Measurements from ENCODE around the gene TMCO4.
A peak's percentile ranks its signal among the peaks of the same experiment; 100 is the strongest.

Gene TMCO4

GRCh38 chr1:19738076-19738475 lies 61.6 kb downstream of the TMCO4 start:
- no peak for TF ChIP-seq CTCF (conservative IDR thresholded peaks at IDR 0.05; ENCODE audit: low read depth, low read length)
- no peak overlapping the region for H3K4me3 ChIP-seq (ENCODE audit: low read length)
- DNase-seq (ENCODE audit: low read depth): no peak

GRCh38 chr1:19737104-19737825 lies 62.5 kb downstream of the TMCO4 start:
- H3K4me3 ChIP-seq (ENCODE audit: low read length): no peak overlapping the region
- no peak for DNase-seq (ENCODE audit: low read depth)
- TF ChIP-seq CTCF (conservative IDR thresholded peaks at IDR 0.05; ENCODE audit: low read depth, low read length): peak; percentile 52

- no peak for TF ChIP-seq CTCF (conservative IDR thresholded peaks at IDR 0.05; ENCODE audit: low read depth, low read length)
- no peak for DNase-seq (ENCODE audit: low read depth)
- no peak overlapping the region for H3K4me3 ChIP-seq (ENCODE audit: low read length)
These were observed 64.1 kb downstream of the TMCO4 start for GRCh38 chr1:19735440-19736127.

- TF ChIP-seq CTCF (conservative IDR thresholded peaks at IDR 0.05; ENCODE audit: low read depth, low read length): no peak
- no peak for DNase-seq (ENCODE audit: low read depth)
- no peak overlapping the region for H3K4me3 ChIP-seq (ENCODE audit: low read length)
These were observed 65.2 kb downstream of the TMCO4 start for GRCh38 chr1:19734472-19734999.

GRCh38 chr1:19734056-19734455 lies 65.7 kb downstream of the TMCO4 start:
- no peak overlapping the region for H3K4me3 ChIP-seq (ENCODE audit: low read length)
- TF ChIP-seq CTCF (conservative IDR thresholded peaks at IDR 0.05; ENCODE audit: low read depth, low read length): no peak
- no peak for DNase-seq (ENCODE audit: low read depth)

GRCh38 chr1:19733615-19734014 lies 66.1 kb downstream of the TMCO4 start:
- TF ChIP-seq CTCF (conservative IDR thresholded peaks at IDR 0.05; ENCODE audit: low read depth, low read length): no peak
- no peak overlapping the region for H3K4me3 ChIP-seq (ENCODE audit: low read length)
- DNase-seq (ENCODE audit: low read depth): no peak
